Measurements from ENCODE around the gene CITED4. TPM values are rescaled to one million over a fixed set of nuclear protein-coding genes. Genes with fewer than 3 reads are reported as not detected.
A peak's percentile ranks its signal among the peaks of the same experiment; 100 is the strongest.

Gene CITED4
- total RNA-seq, 4 donors from 2014 or later = 52.6 to 90.4 (median 58.4) TPM

- no peaks in the 10 kb centered on the region for H3K36me3 ChIP-seq
- H3K27me3 ChIP-seq = peaks cover 14% of the 10 kb centered on the region
- no peak overlapping the region for H3K4me3 ChIP-seq
- DNase-seq (ENCODE audit: low spot score in 2 of 2) = no peak
- no peak for TF ChIP-seq EP300 (IDR thresholded peaks at IDR 0.05)
- no peak for TF ChIP-seq POLR2AphosphoS5 (IDR thresholded peaks at IDR 0.05)
- TF ChIP-seq POLR2A (IDR thresholded peaks at IDR 0.05) = no peak
- TF ChIP-seq, protein P1, sequence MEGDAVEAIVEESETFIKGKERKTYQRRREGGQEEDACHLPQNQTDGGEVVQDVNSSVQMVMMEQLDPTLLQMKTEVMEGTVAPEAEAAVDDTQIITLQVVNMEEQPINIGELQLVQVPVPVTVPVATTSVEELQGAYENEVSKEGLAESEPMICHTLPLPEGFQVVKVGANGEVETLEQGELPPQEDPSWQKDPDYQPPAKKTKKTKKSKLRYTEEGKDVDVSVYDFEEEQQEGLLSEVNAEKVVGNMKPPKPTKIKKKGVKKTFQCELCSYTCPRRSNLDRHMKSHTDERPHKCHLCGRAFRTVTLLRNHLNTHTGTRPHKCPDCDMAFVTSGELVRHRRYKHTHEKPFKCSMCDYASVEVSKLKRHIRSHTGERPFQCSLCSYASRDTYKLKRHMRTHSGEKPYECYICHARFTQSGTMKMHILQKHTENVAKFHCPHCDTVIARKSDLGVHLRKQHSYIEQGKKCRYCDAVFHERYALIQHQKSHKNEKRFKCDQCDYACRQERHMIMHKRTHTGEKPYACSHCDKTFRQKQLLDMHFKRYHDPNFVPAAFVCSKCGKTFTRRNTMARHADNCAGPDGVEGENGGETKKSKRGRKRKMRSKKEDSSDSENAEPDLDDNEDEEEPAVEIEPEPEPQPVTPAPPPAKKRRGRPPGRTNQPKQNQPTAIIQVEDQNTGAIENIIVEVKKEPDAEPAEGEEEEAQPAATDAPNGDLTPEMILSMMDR (IDR thresholded peaks at IDR 0.05) = no peak
- no peaks in the 10 kb centered on the region for H3K9me3 ChIP-seq
- H3K27ac ChIP-seq = no peak overlapping the region
- WGBS = 83% methylated on average over 10 of the region's 11 CpGs
- peaks cover 30% of the 10 kb centered on the region for H3K4me1 ChIP-seq
Measured at GRCh38 chr1:40879482-40880175, 17.5 kb upstream of the CITED4 start.

- peaks cover 6% of the 10 kb centered on the region for H3K27me3 ChIP-seq
- WGBS = 98% methylated on average over 2 of the region's 2 CpGs
- TF ChIP-seq POLR2A (IDR thresholded peaks at IDR 0.05) = no peak
- no peak for TF ChIP-seq EP300 (IDR thresholded peaks at IDR 0.05)
- TF ChIP-seq, protein P1 (IDR thresholded peaks at IDR 0.05) = no peak
- no peak for TF ChIP-seq POLR2AphosphoS5 (IDR thresholded peaks at IDR 0.05)
- no peak overlapping the region for H3K4me3 ChIP-seq
- DNase-seq (ENCODE audit: low spot score in 2 of 2) = no peak
- no peak overlapping the region for H3K27ac ChIP-seq
- peaks cover 24% of the 10 kb centered on the region for H3K4me1 ChIP-seq
- H3K36me3 ChIP-seq = no peaks in the 10 kb centered on the region
- H3K9me3 ChIP-seq = no peaks in the 10 kb centered on the region
Measured at GRCh38 chr1:40878906-40879305, 16.7 kb upstream of the CITED4 start.

GRCh38 chr1:40877698-40878097 is 15.5 kb upstream of the CITED4 start:
- no peaks in the 10 kb centered on the region for H3K27me3 ChIP-seq
- no peaks in the 10 kb centered on the region for H3K36me3 ChIP-seq
- TF ChIP-seq EP300 (IDR thresholded peaks at IDR 0.05) (no peak), POLR2A (IDR thresholded peaks at IDR 0.05) (no peak), POLR2AphosphoS5 (IDR thresholded peaks at IDR 0.05) (no peak)
- TF ChIP-seq, protein P1 (IDR thresholded peaks at IDR 0.05) = no peak
- H3K9me3 ChIP-seq = no peaks in the 10 kb centered on the region
- H3K27ac ChIP-seq = peak overlapping the region; percentile 39
- WGBS = 12% methylated on average over 4 of the region's 4 CpGs
- H3K4me1 ChIP-seq = peaks cover 22% of the 10 kb centered on the region
- H3K4me3 ChIP-seq = no peak overlapping the region
- peak in 1 of 2 donors; percentile 79 for DNase-seq (ENCODE audit: low spot score in 2 of 2)

DNA sequence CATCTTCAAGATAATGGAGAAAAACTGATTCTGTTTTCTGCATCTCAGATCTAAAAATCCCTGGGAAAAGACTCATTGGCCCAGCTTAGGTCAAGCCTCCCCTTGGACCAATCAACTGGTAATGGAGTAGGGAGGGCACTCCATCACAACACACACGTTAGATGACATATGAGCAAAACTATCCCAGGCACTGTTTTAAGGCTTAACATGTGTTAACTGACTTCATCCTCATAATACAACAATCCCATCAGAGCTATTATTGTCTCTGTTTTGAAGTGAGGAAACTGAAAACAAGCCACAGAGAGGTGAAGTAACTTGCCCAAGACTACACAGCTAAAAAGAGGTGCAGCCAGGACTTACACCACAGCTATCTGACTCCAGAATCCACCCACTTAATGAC is 14.7 kb upstream of the CITED4 start:
- H3K4me3 ChIP-seq = no peak overlapping the region
- peak overlapping the region; percentile 39 for H3K27ac ChIP-seq
- H3K9me3 ChIP-seq = no peaks in the 10 kb centered on the region
- H3K4me1 ChIP-seq = peaks cover 27% of the 10 kb centered on the region
- 82% methylated on average over 1 of the region's 1 CpG for WGBS
- H3K36me3 ChIP-seq = no peaks in the 10 kb centered on the region
- H3K27me3 ChIP-seq = no peaks in the 10 kb centered on the region
- no peak for DNase-seq (ENCODE audit: low spot score in 2 of 2)
- TF ChIP-seq EP300 (IDR thresholded peaks at IDR 0.05) (no peak), POLR2A (IDR thresholded peaks at IDR 0.05) (no peak), POLR2AphosphoS5 (IDR thresholded peaks at IDR 0.05) (no peak)
- TF ChIP-seq, protein P1 (IDR thresholded peaks at IDR 0.05) = no peak

DNA sequence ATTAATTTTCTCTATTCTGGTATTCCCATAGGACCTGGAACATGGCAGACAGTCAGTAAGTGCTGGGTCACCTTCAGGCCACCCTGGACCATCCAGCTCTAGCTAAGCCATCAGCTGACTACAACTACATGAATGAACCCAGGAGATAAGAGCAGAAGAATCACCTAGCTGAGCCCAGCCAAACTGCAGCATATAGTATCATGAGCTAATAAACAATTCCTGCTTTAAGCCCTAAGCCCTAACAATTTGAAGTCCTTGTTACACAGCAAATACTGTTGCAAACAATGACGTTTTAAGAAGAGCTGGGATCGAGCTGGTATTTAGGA is 14.2 kb upstream of the CITED4 start:
- 92% methylated on average over 2 of the region's 2 CpGs for WGBS
- Histone ChIP-seq H3K9me3 (no peaks in the 10 kb centered on the region), H3K4me1 (peaks cover 24% of the 10 kb centered on the region), H3K27ac (no peak overlapping the region), H3K27me3 (no peaks in the 10 kb centered on the region), H3K4me3 (no peak overlapping the region), H3K36me3 (no peaks in the 10 kb centered on the region)
- no peak for TF ChIP-seq POLR2AphosphoS5 (IDR thresholded peaks at IDR 0.05)
- no peak for TF ChIP-seq EP300 (IDR thresholded peaks at IDR 0.05)
- TF ChIP-seq, protein P1 (IDR thresholded peaks at IDR 0.05) = no peak
- TF ChIP-seq POLR2A (IDR thresholded peaks at IDR 0.05) = no peak
- no peak for DNase-seq (ENCODE audit: low spot score in 2 of 2)

All from suprapubic skin (tissue), 4 donors.